Measurements from ENCODE around the gene COX7A1.

Gene COX7A1

GRCh38 chr19:36128392-36128736 is 23.9 kb downstream of the COX7A1 start:
- TF ChIP-seq, protein P1, sequence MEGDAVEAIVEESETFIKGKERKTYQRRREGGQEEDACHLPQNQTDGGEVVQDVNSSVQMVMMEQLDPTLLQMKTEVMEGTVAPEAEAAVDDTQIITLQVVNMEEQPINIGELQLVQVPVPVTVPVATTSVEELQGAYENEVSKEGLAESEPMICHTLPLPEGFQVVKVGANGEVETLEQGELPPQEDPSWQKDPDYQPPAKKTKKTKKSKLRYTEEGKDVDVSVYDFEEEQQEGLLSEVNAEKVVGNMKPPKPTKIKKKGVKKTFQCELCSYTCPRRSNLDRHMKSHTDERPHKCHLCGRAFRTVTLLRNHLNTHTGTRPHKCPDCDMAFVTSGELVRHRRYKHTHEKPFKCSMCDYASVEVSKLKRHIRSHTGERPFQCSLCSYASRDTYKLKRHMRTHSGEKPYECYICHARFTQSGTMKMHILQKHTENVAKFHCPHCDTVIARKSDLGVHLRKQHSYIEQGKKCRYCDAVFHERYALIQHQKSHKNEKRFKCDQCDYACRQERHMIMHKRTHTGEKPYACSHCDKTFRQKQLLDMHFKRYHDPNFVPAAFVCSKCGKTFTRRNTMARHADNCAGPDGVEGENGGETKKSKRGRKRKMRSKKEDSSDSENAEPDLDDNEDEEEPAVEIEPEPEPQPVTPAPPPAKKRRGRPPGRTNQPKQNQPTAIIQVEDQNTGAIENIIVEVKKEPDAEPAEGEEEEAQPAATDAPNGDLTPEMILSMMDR (IDR thresholded peaks at IDR 0.05): no peak
- Histone ChIP-seq H3K4me3 (peak overlapping the region; percentile 67), H3K27ac (peak overlapping the region; percentile 89 to 90)
- no peak for DNase-seq (ENCODE audit: low spot score)

GRCh38 chr19:36125557-36125956 is 26.7 kb downstream of the COX7A1 start:
- H3K4me3 ChIP-seq: no peak overlapping the region
- no peak overlapping the region for H3K27ac ChIP-seq
- DNase-seq (ENCODE audit: low spot score): no peak
- TF ChIP-seq, protein P1 (IDR thresholded peaks at IDR 0.05): no peak

DNA sequence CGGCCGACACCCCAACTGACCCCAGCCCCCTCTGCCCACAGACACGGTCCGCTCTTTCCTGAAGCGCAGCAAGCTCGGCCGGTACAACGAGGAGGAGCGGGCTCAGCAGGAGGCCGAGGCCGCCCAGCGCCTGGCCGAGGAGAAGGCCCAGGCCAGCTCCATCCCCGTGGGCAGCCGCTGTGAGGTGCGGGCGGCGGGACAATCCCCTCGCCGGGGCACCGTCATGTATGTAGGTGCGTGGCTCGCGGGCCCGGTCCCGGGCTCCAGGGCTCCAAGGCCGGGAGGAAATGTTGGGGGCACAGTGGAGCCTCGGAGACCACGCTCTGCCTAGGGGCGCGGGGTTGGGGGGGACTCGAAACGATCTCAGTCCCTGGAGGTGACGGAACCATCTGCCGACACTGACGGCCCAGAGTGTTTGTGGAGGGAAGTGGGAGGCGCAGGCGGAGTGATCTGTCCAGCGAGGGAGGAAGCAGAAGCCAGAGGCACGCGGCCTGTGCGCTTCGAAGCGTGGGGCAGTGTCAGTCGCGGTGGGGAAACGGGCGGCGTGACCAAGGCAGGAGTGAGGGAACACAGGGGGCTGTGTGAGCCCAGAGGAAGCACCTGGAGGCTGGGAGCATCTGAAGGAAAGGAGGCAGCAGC is 30.6 kb downstream of the COX7A1 start:
- DNase-seq (ENCODE audit: low spot score): no peak
- Histone ChIP-seq H3K27ac (no peak overlapping the region), H3K4me3 (no peak overlapping the region)
- TF ChIP-seq, protein P1 (IDR thresholded peaks at IDR 0.05): no peak

- no peak for DNase-seq (ENCODE audit: low spot score)
- TF ChIP-seq, protein P1 (IDR thresholded peaks at IDR 0.05): no peak
- no peak overlapping the region for H3K27ac ChIP-seq
- H3K4me3 ChIP-seq: no peak overlapping the region
These were observed 31.3 kb downstream of the COX7A1 start for GRCh38 chr19:36120984-36121358.

- TF ChIP-seq, protein P1 (IDR thresholded peaks at IDR 0.05): no peak
- H3K27ac ChIP-seq: no peak overlapping the region
These were observed 31.9 kb downstream of the COX7A1 start for GRCh38 chr19:36120092-36120983.

DNA sequence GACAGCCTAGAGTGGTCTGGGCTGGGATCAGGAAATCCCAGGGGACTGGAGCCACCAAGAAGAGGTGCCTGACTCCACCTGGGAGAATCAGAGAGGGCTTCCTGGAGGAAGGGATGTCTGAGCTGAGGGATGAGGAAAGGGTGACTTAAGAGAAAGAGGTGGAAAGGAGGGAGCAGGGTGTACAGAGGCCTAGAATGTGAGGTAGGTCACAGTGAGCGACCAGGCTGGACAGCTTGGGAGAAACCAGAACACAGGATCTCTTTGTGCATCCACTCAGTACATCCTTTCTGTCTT is 36.0 kb downstream of the COX7A1 start:
- no peak for DNase-seq (ENCODE audit: low spot score)
- Histone ChIP-seq H3K27ac (peak overlapping the region; percentile 60 to 95), H3K4me3 (peak overlapping the region; percentile 85)

More at GRCh38 chr19:36120092-36120983, 31.9 kb downstream of the COX7A1 start:
- no peak overlapping the region for H3K4me3 ChIP-seq
- no peak for DNase-seq (ENCODE audit: low spot score)

More for the DNA sequence above, 36.0 kb downstream of the COX7A1 start:
- TF ChIP-seq, protein P1 (IDR thresholded peaks at IDR 0.05): no peak
